Smooth muscle cell (in vitro differentiated cells): Measurements from ENCODE around the gene MYH14. TPM values are rescaled to one million over a fixed set of nuclear protein-coding genes. Genes with fewer than 3 reads are reported as not detected.

Experiments
- DNase-seq: peaks from one replicate; lab custom pipeline; 2025; ENCODE audit not compliant: unreplicated experiment; lab: John Stamatoyannopoulos, UW
- H2AFZ ChIP-seq: fragments of 200-600 bp; sonication (generic); 2 replicates; pipeline ENCODE4 v1.6.0; 2016; ENCODE audit warnings: antibody characterized with exemption, low read depth, mild to moderate bottlenecking
- H3F3A ChIP-seq: fragments of 200-600 bp; sonication (generic); 2 replicates; pipeline ENCODE4 v1.6.0; 2017; ENCODE audit warnings: antibody characterized with exemption, low read depth
- H3K27ac ChIP-seq: fragments of 200-600 bp; sonication (generic); 2 replicates; pipeline ENCODE4 v1.5.1; 2016; ENCODE audit warnings: low read depth, mild to moderate bottlenecking
- H3K27me3 ChIP-seq: fragments of 200-600 bp; sonication (generic); 2 replicates; pipeline ENCODE4 v1.6.1; 2016; ENCODE audit warnings: low read depth, mild to moderate bottlenecking
- H3K36me3 ChIP-seq: fragments of 200-600 bp; sonication (generic); 2 replicates; pipeline ENCODE4 v1.5.1; 2016; ENCODE audit warnings: low read depth
- H3K4me1 ChIP-seq: fragments of 200-600 bp; sonication (generic); 2 replicates; pipeline ENCODE4 v1.5.1; 2016; ENCODE audit warnings: low read depth
- H3K4me2 ChIP-seq: fragments of 200-600 bp; sonication (generic); 2 replicates; pipeline ENCODE4 v1.6.0; 2016; ENCODE audit warnings: mild to moderate bottlenecking
- H3K4me3 ChIP-seq: fragments of 200-600 bp; sonication (generic); 2 replicates; pipeline ENCODE4 v1.5.1; 2016; ENCODE audit warnings: mild to moderate bottlenecking
- H3K79me2 ChIP-seq: fragments of 200-600 bp; sonication (generic); 2 replicates; pipeline ENCODE4 v1.6.0; 2016; ENCODE audit warnings: low read depth, mild to moderate bottlenecking
- H3K9ac ChIP-seq: fragments of 200-600 bp; sonication (generic); 2 replicates; pipeline ENCODE4 v1.6.0; 2016; ENCODE audit warnings: low read depth
- H3K9me3 ChIP-seq: fragments of 200-600 bp; sonication (generic); replicated peaks from 2 replicates; pipeline ENCODE4 v1.5.1; 2016; ENCODE audit warnings: low read depth
- H4K20me1 ChIP-seq: fragments of 200-600 bp; sonication (generic); 2 replicates; pipeline ENCODE4 v1.6.0; 2016; ENCODE audit warnings: low read depth
- WGBS: methylation state at CpG from one replicate; pipeline ENCODE4 v1.1.7; 2016; ENCODE audit warnings: low lambda C conversion rate; 5-methylcytosine and 5-hydroxymethylcytosine counted together
- polyA plus RNA-seq: library from polyadenylated mRNA; unstranded; fragments of >200 nt; fragmentation: Nextera tagmentation; extraction: Ambion mirVana; gene quantifications from 2 replicates; pipeline ENCODE4 v1.2.1, GENCODE V29; 2016
- total RNA-seq: library from RNA; depleted of rRNA; stranded (reverse); fragments of >200 nt; gene quantifications from 2 replicates; pipeline ENCODE4 v1.2.3, GENCODE V29; 2014
- TF ChIP-seq, protein P1 (sequence below): fragments of 200-600 bp; sonication (generic); IDR thresholded peaks from 2 replicates; pipeline ENCODE4 v1.5.1; 2017; ENCODE audit warnings: borderline replicate concordance, mild to moderate bottlenecking, antibody characterized with exemption; ENCODE audit not compliant: insufficient read depth, poor library complexity, severe bottlenecking

The MYH14 gene
- total and polyA plus RNA-seq, 2 experiments from 2014 or later, result 7.5 to 30.6 TPM

DNA sequence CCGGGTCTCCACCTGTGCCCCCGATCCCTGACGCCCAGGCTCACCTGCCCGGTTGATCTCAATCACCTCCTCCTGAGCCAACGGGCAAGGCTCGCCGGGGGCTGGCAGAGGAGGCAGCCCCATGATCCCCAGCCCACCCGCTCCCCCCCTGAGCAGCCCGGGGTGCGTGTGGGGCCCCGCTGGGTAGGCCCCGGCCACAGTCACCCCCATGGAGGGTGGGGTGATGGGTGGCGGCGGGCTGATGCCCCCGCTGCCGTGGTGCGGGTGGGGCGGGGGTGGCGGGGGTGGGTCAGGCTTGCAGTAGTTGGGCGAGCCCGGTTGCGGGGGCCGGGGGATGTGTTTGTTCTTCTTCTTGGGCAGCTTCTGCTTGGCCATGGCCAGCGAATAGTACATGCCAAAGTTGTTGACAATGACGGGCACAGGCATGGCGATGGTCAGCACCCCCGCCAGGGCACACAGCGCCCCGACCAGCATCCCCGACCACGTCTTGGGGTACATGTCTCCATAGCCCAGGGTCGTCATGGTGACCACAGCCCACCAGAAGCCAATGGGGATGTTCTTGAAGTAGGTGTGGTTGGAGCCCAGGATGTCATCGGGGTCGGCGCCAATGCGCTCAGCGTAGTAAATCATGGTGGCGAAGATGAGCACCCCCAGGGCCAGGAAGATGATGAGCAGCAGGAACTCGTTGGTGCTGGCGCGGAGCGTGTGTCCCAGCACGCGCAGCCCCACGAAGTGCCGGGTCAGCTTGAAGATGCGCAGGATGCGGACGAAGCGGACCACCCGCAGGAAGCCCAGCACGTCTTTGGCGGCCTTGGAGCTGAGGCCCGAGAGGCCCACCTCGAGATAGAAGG, 119.7 kb downstream of the MYH14 start:
- Histone ChIP-seq H3K27me3 (peaks cover 19% of the 10 kb centered on the region), H3K79me2 (no peaks in the 10 kb centered on the region), H2AFZ (no peak overlapping the region), H3K4me2 (no peak overlapping the region), H3K4me3 (no peak overlapping the region), H3K9me3 (no peaks in the 10 kb centered on the region), H3K27ac (no peak overlapping the region), H4K20me1 (peaks cover 47% of the 10 kb centered on the region), H3F3A (no peaks in the 10 kb centered on the region), H3K36me3 (no peaks in the 10 kb centered on the region), H3K4me1 (peaks cover 5% of the 10 kb centered on the region), H3K9ac (no peak overlapping the region)
- DNase-seq, result no peak
- WGBS, result 97% methylated on average over 35 of the region's 55 CpGs
- TF ChIP-seq, protein P1, sequence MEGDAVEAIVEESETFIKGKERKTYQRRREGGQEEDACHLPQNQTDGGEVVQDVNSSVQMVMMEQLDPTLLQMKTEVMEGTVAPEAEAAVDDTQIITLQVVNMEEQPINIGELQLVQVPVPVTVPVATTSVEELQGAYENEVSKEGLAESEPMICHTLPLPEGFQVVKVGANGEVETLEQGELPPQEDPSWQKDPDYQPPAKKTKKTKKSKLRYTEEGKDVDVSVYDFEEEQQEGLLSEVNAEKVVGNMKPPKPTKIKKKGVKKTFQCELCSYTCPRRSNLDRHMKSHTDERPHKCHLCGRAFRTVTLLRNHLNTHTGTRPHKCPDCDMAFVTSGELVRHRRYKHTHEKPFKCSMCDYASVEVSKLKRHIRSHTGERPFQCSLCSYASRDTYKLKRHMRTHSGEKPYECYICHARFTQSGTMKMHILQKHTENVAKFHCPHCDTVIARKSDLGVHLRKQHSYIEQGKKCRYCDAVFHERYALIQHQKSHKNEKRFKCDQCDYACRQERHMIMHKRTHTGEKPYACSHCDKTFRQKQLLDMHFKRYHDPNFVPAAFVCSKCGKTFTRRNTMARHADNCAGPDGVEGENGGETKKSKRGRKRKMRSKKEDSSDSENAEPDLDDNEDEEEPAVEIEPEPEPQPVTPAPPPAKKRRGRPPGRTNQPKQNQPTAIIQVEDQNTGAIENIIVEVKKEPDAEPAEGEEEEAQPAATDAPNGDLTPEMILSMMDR, result no peak

DNA sequence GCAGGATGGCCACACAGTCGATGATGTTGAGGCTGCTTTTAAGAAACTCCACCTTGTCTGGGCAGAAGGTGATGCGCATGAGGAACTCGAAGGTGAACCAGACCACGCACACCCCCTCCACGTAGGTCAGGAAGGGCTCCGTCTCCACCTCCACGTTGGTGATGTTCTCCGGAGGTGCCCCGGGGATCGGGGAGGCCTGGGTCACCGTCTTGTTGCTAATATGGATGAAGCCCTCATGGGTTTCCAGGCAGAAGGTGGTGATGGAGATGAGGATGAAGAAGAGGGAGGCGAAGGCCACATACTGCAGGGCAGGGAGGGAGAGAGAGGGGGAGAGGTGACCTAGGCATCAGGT, 120.3 kb downstream of the MYH14 start:
- H4K20me1 ChIP-seq, result peaks cover 47% of the 10 kb centered on the region
- H3K79me2 ChIP-seq, result no peaks in the 10 kb centered on the region
- H2AFZ ChIP-seq, result no peak overlapping the region
- no peaks in the 10 kb centered on the region for H3K9me3 ChIP-seq
- no peak overlapping the region for H3K27ac ChIP-seq
- no peak for DNase-seq
- peaks cover 19% of the 10 kb centered on the region for H3K27me3 ChIP-seq
- H3K9ac ChIP-seq, result no peak overlapping the region
- H3K4me3 ChIP-seq, result no peak overlapping the region
- 93% methylated on average over 11 of the region's 12 CpGs for WGBS
- TF ChIP-seq, protein P1, result no peak
- no peak overlapping the region for H3K4me2 ChIP-seq
- no peaks in the 10 kb centered on the region for H3F3A ChIP-seq
- H3K36me3 ChIP-seq, result no peaks in the 10 kb centered on the region
- H3K4me1 ChIP-seq, result peaks cover 5% of the 10 kb centered on the region

DNA sequence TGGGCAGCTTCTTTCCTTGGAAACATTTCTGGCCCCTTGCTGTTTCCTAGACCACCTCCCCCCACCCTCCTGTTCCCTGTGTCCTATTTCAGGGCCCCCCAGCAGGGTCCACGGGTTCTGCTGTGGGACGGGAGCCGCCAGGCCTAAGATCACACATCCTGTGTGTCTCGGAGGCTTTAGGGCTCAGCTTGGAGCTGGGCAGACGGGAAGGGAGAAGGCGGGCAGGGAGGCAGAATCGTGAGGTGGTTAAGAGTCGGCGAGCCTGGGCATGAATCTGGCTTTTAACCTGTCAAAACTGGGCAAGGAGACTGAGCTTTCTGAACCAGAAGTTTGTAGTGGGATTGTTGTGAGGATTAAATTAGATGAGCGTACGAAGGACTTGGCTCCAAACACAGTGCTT, 120.9 kb downstream of the MYH14 start:
- H2AFZ ChIP-seq, result no peak overlapping the region
- peaks cover 47% of the 10 kb centered on the region for H4K20me1 ChIP-seq
- H3K79me2 ChIP-seq, result no peaks in the 10 kb centered on the region
- WGBS, result 77% methylated on average over 11 of the region's 11 CpGs
- H3F3A ChIP-seq, result no peaks in the 10 kb centered on the region
- peaks cover 5% of the 10 kb centered on the region for H3K4me1 ChIP-seq
- H3K4me2 ChIP-seq, result no peak overlapping the region
- H3K4me3 ChIP-seq, result no peak overlapping the region
- TF ChIP-seq, protein P1, result no peak
- DNase-seq, result no peak
- H3K9ac ChIP-seq, result no peak overlapping the region
- no peaks in the 10 kb centered on the region for H3K9me3 ChIP-seq
- H3K27me3 ChIP-seq, result peaks cover 19% of the 10 kb centered on the region
- no peak overlapping the region for H3K27ac ChIP-seq
- no peaks in the 10 kb centered on the region for H3K36me3 ChIP-seq
